Natural killer cell (primary cell): ENCODE results near the gene P2RX7. TPM values are rescaled to one million over a fixed set of nuclear protein-coding genes. Genes with fewer than 3 reads are reported as not detected.
"Not testable (repeated sequence)": the region's sequence is repeated elsewhere in the genome, so short reads cannot be mapped to it uniquely, and the experiment has no call there.

Experiments used
- ATAC-seq, 3 donors: fragments of 150-1000 bp in 2 of 3; fragments of 200-7000 bp in 1 of 3; cut with Tn5 transposase; 1 replicate in 1 of 3; 2 replicates in 2 of 3; pipeline ENCODE4 v1.10.0; 2021; ENCODE audit warnings: mild to moderate bottlenecking in 2 of 3, moderate library complexity in 2 of 3
- DNase-seq, 2 donors: peaks; one replicate each; pipeline versions ENCODE4 v3.0.0 to v3.0.0-alpha.2; 2013 to 2021; ENCODE audit warnings: mixed read lengths in 1 of 2
- H3K27ac ChIP-seq: one replicate; pipeline ENCODE4 v1.5.1; 2013; ENCODE audit warnings: mild to moderate bottlenecking, low read length
- H3K27me3 ChIP-seq: one replicate; pipeline ENCODE4 v1.6.1; 2013; ENCODE audit warnings: low read length; ENCODE audit not compliant: control insufficient read depth, insufficient read depth
- H3K36me3 ChIP-seq: one replicate; pipeline ENCODE4 v1.6.1; 2013; ENCODE audit warnings: low read length; ENCODE audit not compliant: control insufficient read depth, insufficient read depth
- H3K4me1 ChIP-seq: one replicate; pipeline ENCODE4 v1.6.1; 2013; ENCODE audit warnings: low read length; ENCODE audit not compliant: control insufficient read depth, insufficient read depth
- H3K4me3 ChIP-seq: one replicate; pipeline ENCODE4 v1.5.1; 2013; ENCODE audit warnings: low read length
- H3K9me3 ChIP-seq: one replicate; pipeline ENCODE4 v1.6.1; 2013; ENCODE audit warnings: low read length; ENCODE audit not compliant: control insufficient read depth, insufficient read depth
- H3K27ac Mint-ChIP-seq, 2 donors: one replicate each; pipeline ENCODE4 v1.8.0; 2022; ENCODE audit warnings: mild to moderate bottlenecking in 2 of 2, mixed read lengths in 2 of 2, moderate library complexity in 1 of 2
- H3K27me3 Mint-ChIP-seq, 2 donors: one replicate each; pipeline ENCODE4 v1.8.0; 2022; ENCODE audit warnings: low read depth in 2 of 2, mixed read lengths in 2 of 2
- H3K36me3 Mint-ChIP-seq: one replicate; pipeline ENCODE4 v1.8.0; 2022; ENCODE audit warnings: mixed read lengths
- H3K4me1 Mint-ChIP-seq, 2 donors: one replicate each; pipeline ENCODE4 v1.8.0; 2022; ENCODE audit warnings: mixed read lengths in 2 of 2
- H3K4me3 Mint-ChIP-seq: one replicate; pipeline ENCODE4 v1.8.0; 2022; ENCODE audit warnings: mild to moderate bottlenecking, moderate library complexity, mixed read lengths
- H3K9me3 Mint-ChIP-seq, 2 donors: one replicate each; pipeline ENCODE4 v1.8.0; 2022; ENCODE audit warnings: mixed read lengths in 2 of 2
- CTCF ChIP-seq: fragments of 200-600 bp; IDR thresholded peaks from one replicate; pipeline ENCODE4 v1.8.0; 2022; ENCODE audit warnings: antibody characterized with exemption
- WGBS: methylation state at CpG from one replicate; pipeline ENCODE4 v1.1.7; 2013; ENCODE audit warnings: missing lambda C conversion rate; ENCODE audit not compliant: insufficient coverage; 5-methylcytosine and 5-hydroxymethylcytosine counted together
- intact Hi-C: fragments of 100-400 bp; cut with micrococcal nuclease; formaldehyde crosslinking; loops from one replicate; pipeline ENCODE4 v1.14.2; 2022
- total RNA-seq, 4 donors: library from RNA; stranded (reverse); fragments of 120-200 nt in 1 of 4; gene quantifications; one replicate each; pipeline versions ENCODE4 v1.2.3 to v1.2.4, GENCODE V29; 2013 to 2022

The P2RX7 gene
- total RNA-seq, 3 donors from 2014 or later (not counting 1 experiment from before 2014, with no cell fraction given): 14.1 to 22.9 (median 16.7) TPM

GRCh38 chr12:121198949-121199348 is 66.3 kb downstream of the P2RX7 start:
- peaks cover 5% of the 10 kb centered on the region for H3K4me1 ChIP-seq
- H3K36me3 ChIP-seq: no peaks in the 10 kb centered on the region
- Mint-ChIP-seq H3K4me3 (no peak overlapping the region), H3K36me3 (no peaks in the 10 kb centered on the region), H3K27ac (no peak overlapping the region), H3K9me3 (no peaks in the 10 kb centered on the region), H3K27me3 (peaks cover 0 to 2% of the 10 kb centered on the region in 2 donors), H3K4me1 (peaks cover 0 to 5% of the 10 kb centered on the region in 2 donors)
- no peaks in the 10 kb centered on the region for H3K27me3 ChIP-seq
- no peak for ATAC-seq
- TF ChIP-seq CTCF: no peak
- H3K9me3 ChIP-seq: no peaks in the 10 kb centered on the region
- no peak for DNase-seq
- H3K4me3 ChIP-seq: no peak overlapping the region
- intact Hi-C loops: no loop called here
- H3K27ac ChIP-seq: no peak overlapping the region
- WGBS: 96% methylated on average over 6 of the region's 7 CpGs

DNA sequence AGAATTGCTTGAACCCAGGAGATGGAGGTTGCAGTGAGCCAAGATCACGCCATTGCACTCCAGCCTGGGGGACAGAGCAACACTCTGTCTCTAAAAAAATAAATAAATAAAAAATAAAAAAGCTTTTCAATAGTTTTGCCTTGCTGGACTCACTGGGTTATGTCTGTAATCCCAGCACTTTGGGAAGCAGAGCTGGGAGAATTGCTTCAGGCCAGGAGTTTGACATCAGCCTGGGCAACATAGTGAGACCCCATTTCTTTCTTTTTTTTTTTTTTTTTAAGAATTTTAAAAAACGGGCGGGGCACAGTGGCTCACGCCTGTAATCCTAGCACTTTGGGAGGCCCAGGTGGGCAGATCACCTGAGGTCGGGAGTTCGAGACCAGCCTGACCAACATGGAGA is 68.5 kb downstream of the P2RX7 start:
- DNase-seq, H3K36me3 ChIP-seq, H3K9me3 Mint-ChIP-seq, H3K27me3 ChIP-seq, intact Hi-C loops, H3K36me3 Mint-ChIP-seq, H3K4me1 Mint-ChIP-seq, ATAC-seq, H3K27me3 Mint-ChIP-seq, H3K27ac ChIP-seq, H3K4me1 ChIP-seq, H3K4me3 Mint-ChIP-seq, H3K27ac Mint-ChIP-seq, H3K9me3 ChIP-seq, H3K4me3 ChIP-seq: not testable (repeated sequence)
- no CpG with 5 or more reads among the region's 6 CpGs for WGBS

DNA sequence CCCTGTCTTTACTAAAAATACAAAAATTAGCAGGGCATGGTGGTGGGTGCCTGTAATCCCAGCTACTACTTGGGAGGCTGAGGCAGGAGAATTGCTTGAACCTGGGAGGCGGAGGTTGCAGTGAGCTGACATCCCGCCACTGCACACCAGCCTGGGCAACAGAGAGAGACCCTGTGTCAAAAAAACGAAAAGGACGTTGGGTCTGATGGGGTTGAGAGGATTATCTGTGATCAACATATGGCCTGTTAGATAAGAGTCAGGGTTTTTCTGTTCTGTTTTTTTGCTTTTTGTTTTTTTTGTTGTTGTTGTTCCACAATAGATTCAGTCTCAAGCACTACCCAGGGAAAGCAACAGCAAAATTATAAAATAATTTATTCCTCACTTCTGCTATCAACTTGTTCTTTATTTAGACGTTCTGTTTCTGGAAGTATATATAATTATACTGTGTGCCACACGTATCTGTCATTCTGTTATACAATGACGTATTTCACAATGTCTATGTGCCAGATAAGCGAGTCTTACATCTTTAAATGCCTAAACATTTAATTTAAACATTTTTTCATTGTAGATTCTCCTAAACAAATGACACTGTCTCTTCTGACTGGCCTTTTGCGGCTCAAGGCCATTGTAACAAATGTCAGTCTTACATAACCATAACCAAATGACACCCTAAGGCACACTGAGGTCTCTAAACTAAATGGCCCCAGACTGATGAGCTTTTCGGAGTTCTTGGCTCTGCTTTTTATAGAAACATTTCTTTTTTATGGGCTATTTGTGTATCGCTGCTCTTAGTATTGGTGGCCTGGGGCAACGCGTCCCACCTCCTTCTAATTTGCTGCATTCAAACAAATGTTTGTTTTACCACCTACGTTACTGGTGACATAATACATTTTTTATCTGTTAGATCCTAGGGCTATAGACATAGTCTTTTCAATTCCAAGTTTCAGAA is 70.0 kb downstream of the P2RX7 start:
- no peaks in the 10 kb centered on the region for H3K36me3 ChIP-seq
- DNase-seq (no peak), ATAC-seq (no peak)
- peaks cover 0 to 2% of the 10 kb centered on the region in 2 donors for H3K27me3 Mint-ChIP-seq
- H3K4me3 ChIP-seq: no peak overlapping the region
- no peaks in the 10 kb centered on the region for H3K27me3 ChIP-seq
- H3K27ac ChIP-seq: no peak overlapping the region
- no peak overlapping the region for H3K4me3 Mint-ChIP-seq
- WGBS: 84% methylated on average over 13 of the region's 14 CpGs
- peaks cover 0 to 5% of the 10 kb centered on the region in 2 donors for H3K4me1 Mint-ChIP-seq
- no peaks in the 10 kb centered on the region for H3K9me3 Mint-ChIP-seq
- H3K36me3 Mint-ChIP-seq: no peaks in the 10 kb centered on the region
- TF ChIP-seq CTCF: no peak
- H3K27ac Mint-ChIP-seq: no peak overlapping the region
- no peaks in the 10 kb centered on the region for H3K4me1 ChIP-seq
- intact Hi-C loops: no loop called here
- no peaks in the 10 kb centered on the region for H3K9me3 ChIP-seq

- no peaks in the 10 kb centered on the region for H3K9me3 Mint-ChIP-seq
- H3K4me3 ChIP-seq: no peak overlapping the region
- no peaks in the 10 kb centered on the region for H3K36me3 ChIP-seq
- WGBS: 93% methylated on average over 11 of the region's 11 CpGs
- no peaks in the 10 kb centered on the region for H3K4me1 ChIP-seq
- no peak overlapping the region for H3K27ac ChIP-seq
- no peaks in the 10 kb centered on the region for H3K27me3 ChIP-seq
- DNase-seq (no peak), ATAC-seq (no peak)
- no peaks in the 10 kb centered on the region for H3K9me3 ChIP-seq
- no peak overlapping the region for H3K4me3 Mint-ChIP-seq
- H3K27me3 Mint-ChIP-seq: peaks cover 0 to 2% of the 10 kb centered on the region in 2 donors
- H3K4me1 Mint-ChIP-seq: peaks cover 0 to 5% of the 10 kb centered on the region in 2 donors
- no peaks in the 10 kb centered on the region for H3K36me3 Mint-ChIP-seq
- intact Hi-C loops: no loop called here
- H3K27ac Mint-ChIP-seq: no peak overlapping the region
- TF ChIP-seq CTCF: no peak
Measured at GRCh38 chr12:121203482-121203881, 70.8 kb downstream of the P2RX7 start.
